HG03565 (cell line): Measurements from ENCODE around the gene APBB2.

Experiments
- ATAC-seq: cut with Tn5 transposase; IDR thresholded peaks from one replicate; pipeline ENCODE4 v1.9.1; 2021; ENCODE audit warnings: mild to moderate bottlenecking, moderate library complexity; ENCODE audit not compliant: unreplicated experiment

APBB2 gene

DNA sequence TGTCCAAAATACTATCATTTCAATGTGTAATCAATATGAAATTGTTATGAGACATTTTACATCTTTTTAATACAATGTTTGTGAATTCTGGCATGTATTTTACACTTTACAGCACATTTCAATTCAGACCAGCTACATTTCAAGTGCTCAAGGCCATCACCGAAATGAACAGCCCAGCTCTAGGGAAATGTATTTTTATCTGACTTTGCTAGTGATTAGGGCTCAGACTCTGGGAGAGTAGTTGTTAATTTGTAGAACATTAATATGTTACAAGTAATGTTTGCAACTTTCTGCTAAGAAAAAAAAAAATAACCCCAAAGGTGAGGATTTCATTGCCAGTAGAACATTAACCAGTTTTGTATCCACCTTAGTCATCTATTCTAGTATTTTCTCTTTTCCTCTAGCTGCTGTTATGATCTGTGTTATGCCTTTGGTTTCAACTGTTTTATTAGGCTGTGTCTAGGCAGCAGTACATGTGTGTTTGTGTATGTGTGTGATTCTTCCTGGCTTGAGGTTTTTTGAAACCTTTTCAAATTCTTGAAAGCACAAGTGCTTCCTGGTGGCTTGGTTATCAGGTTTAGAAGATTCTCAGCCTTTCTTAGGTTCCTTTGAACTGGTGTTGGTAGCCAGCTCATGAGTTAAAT, 338.7 kb downstream of the APBB2 start:
- no peak for ATAC-seq

DNA sequence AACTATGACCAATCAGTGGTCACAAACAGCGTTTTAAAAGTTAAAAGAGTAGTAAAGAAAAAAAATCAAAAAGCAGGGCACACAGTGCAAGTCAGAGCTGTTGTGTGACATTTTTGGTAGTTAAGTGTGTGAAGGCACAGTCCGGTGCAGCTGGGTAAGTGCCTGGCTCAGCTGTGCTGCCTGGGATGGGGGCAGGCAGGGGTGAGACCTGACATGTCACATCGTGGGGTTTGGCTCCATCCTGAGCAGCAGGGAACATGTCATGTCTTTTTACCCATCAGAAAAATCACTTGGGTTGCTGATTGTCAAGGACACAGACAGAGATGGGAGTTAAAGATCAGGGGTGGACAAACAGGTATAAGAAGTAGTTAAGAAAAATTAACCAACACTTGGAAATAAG, 339.4 kb downstream of the APBB2 start:
- ATAC-seq = no peak

DNA sequence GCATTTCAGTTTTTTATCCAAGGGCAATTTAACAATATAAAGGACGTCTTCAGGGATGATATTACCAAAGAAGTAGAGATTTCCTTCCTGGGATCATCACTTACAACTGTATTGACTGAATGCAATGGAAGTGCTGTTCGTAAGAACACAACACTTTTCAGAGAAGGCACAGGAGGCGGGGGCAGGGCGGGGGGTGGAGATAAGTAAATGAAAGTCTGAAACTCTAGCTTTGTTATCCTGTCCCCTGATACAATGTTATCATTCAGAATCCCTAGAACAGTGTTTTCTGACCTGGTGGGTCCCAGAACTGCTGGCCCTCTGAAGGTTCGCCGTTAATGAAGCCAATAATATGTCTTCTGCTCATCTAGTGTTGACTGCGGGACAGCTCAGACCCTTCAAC, 340.0 kb downstream of the APBB2 start:
- no peak for ATAC-seq

DNA sequence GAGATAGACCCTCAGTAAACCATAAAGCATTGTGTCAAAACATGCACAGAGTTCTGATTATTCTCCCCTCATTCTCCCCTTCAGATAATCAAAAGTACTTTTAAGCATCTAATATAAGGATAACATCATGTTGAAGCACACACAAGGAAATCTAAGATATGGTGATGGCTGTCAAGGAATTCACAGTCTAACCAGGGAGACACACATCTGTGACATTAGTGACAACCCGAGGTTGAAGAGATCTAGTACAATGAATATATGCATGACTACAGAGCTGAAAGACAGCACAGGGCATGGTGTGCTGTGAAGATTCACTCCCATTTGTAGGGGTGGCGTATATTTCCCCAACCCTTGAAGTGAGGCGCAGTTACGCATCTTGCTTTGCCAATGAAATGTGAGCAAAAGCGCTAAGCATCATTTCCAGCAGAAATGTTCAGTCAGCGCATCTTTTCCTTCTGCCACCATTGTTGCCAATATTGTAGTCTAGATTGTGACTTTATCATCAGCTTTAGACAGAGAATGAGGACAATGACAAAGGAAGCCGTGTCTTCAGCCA, 342.6 kb downstream of the APBB2 start:
- no peak for ATAC-seq

DNA sequence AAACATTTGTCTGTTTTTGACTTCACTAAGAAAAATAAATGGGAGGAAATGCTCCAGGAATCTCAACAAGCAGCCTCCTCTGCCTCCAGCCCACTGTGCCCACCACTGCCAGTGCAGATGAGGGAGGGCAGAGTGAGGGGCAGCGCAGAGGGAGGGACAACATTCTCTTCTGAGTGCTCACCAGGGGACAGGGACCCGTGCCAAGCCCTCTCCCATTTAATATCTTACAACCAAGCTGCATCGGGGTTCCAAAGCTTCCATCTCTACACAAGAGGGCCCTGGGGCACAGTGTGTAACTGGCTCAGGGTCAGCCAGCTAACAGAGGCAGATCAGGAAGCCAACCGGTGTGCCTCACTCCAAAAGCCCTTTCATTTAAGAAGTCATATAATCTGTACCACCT, 344.2 kb downstream of the APBB2 start:
- ATAC-seq = no peak

DNA sequence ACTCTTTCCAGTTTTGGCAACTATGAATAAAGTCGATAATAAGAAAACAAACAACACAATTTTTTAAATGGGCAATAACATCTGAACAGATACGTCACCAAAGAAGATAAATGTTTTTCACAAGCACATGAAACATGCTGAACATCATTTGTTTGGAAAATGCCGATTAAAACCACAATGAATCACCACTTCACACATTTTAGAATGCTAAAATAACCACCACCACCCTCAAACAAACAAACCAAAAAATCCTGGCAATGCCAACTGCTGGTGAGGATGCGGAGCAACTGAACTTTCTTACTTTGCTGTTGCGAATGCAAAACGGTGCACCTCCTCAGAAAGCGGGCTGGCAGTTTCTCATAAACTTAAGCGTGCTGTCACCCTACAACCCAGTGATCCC, 348.6 kb downstream of the APBB2 start:
- ATAC-seq = no peak

DNA sequence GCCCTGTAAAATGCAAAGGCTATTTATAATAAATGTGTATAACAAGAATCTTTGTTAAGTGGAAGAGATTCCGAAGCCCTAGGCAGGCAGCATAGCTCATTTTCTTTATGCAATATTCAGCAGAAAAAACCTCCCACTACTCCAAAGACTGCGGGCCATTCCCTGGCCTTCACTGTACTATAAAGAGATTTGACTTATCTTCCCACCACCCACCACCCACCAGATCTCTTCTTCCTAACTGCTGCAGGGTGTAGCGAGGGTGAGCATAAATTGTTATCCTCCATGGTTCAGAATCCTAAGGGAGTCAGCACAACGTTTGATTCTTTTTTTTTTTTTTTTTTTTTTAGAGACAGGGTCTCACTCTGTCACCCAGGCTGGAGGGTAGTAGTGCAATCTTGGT, 349.8 kb downstream of the APBB2 start:
- no peak for ATAC-seq

DNA sequence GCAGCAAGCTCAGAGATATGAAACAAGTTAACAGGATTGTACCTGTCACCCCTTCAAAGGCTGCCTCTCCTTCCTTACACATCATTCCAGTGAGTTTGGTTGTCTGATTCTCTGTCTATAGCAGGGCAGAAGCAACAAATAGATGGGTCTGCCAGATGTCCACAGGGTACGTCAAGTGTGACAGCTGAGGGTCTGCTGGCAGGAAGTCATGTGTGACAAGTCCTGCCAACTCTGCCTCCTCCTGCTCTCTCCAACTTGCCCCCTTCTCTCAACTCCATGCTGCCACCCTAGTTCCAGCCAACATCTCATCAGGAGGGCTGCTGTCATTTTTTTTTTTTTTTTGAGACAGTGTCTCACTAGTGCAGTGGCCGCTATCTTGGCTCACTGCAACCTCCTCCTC, 355.4 kb downstream of the APBB2 start:
- no peak for ATAC-seq

DNA sequence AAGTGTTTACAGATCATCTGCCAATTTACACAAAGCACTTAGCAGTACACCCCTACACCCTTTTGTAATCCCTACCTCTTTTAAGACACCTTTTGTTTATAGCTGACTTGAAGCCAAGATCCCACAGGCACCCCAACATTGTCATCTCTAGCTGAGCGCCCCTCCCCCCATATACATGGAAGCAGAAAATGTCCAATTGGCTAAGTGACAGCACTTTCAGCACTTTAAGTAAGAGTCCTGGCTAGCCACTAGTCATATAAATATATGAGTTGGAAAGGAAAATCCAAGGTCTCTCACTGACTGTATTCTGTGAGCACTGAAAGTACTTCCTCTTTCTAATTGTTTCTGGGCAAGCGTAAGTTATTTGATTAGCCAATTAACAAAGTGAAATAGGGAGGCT, 356.4 kb downstream of the APBB2 start:
- ATAC-seq = no peak

DNA sequence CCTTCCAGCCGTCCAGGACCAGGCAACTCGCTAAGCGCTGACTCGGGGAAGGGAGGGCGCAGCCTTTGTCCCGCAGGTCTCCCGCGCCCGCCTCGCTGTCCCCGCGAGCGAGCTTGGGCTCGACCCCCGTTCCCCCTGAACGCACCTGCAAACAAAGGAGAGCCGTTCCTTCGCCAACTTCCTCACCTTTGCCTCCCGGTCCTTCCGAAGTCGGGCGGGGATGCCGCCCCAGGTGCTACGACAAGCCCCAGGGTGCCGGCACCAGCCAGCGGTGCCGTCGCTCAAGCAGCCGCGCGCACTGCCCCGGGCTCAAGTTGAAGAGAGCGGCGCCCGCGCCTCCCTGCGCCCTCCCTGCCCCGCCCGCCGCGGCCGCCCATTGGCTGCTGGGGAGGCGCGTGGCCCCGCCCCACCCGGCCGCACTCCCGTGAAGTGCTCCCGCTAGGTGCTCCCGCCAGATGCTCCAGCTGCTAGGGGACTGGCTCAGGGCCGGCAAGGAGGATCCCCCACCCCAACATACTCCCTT, 357.4 kb downstream of the APBB2 start:
- peak; percentile 71 for ATAC-seq

DNA sequence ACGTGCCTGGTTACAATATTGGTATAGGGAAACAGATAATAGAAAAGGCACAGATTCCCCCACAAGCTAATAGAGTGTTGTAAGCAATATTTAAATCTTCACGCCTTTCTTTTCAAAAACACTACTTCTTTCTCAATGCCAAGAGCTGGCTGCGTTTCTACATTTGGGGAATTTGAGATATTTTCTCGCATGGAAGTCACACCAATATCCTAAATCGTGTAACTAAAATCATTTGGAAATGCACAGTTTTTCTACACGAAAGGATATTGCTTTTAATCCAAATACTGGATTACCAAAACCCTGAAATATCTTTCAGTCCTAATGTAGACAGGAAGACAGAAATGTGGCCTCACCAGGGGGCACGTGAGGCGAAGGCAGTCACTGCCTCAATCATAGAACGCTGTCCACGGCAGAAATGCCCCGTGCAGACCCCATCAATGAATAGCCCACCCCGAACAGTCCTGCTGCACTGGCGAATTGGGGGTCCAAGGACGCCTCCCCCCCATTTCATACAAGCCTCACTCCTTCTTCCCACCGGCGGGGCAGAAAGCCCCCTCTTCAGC, 358.0 kb downstream of the APBB2 start:
- ATAC-seq = no peak

DNA sequence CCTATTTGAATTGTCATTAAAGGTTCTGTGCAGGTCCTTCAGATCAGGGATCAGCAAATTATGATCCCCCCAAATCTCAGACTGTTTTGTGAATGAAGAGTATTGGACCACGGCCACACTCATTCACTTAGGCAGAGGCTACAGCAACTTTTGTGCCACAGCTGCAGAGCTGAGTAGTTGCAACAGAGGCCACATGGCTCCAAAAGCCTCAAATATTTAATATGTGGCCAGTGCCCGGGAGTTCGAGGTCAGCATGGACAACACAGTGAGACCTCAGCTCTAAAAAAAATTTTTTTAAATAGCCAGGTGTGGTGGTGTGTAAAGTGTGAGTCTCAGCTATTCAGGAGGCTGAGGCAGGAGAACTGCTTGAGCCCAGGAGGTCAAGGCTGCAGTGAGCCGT, 363.8 kb downstream of the APBB2 start:
- no peak for ATAC-seq

DNA sequence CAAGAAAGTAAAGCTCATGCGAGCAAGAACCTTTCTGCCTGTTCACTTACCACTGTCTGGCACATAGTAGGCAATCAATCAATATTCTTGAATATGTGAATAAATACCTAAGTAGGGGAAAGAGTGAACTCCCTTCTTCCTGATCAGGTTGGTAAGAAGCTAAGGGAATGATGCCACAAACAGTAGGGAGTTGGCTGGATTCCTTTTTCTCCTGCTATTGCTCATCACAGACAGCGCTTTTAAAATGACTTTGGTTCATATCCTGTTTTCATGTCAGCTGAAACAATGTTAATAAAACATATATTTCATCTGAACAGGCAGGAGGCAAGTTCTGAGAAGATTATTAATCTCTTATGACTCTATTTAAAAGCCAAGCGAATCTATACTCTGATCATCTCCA, 365.4 kb downstream of the APBB2 start:
- ATAC-seq = no peak

DNA sequence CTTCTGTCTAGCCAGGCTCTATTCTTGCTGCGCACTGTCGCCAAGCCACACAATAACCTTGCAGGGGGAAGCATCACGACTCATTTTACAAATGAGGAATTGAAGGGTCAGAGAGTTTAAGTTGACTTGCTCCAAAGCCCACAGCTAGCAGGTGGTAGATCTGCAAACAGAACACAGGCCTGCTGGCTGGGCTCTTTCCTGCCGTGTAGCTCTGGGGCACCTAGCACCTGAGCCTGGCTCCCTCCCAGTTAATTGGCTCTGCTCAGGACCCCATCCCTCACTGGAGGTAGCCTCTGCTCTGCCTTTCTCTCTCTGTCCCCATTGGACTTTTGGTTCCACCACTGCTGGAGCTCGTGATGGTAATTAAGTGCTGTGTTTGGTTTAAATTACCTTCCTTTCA, 366.1 kb downstream of the APBB2 start:
- ATAC-seq = no peak

DNA sequence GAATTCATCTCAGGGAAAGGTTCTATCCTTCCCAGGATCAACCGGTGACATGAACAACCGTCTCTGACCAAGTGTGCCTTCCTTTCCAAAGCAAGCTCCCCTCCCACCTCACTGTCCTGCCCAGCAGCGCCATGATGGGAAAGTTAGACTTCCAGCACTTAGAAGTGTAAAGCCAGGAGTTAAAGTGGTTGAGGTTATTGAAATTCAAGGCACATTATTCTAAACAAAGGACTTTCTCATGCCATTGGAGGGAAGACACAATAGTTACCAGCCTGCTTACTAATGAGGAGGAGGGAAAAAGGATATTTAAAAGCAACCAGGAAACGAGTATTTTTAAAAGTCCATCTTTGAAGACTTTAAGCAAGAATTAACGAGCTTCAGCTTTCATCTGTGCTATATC, 367.8 kb downstream of the APBB2 start:
- ATAC-seq = no peak

DNA sequence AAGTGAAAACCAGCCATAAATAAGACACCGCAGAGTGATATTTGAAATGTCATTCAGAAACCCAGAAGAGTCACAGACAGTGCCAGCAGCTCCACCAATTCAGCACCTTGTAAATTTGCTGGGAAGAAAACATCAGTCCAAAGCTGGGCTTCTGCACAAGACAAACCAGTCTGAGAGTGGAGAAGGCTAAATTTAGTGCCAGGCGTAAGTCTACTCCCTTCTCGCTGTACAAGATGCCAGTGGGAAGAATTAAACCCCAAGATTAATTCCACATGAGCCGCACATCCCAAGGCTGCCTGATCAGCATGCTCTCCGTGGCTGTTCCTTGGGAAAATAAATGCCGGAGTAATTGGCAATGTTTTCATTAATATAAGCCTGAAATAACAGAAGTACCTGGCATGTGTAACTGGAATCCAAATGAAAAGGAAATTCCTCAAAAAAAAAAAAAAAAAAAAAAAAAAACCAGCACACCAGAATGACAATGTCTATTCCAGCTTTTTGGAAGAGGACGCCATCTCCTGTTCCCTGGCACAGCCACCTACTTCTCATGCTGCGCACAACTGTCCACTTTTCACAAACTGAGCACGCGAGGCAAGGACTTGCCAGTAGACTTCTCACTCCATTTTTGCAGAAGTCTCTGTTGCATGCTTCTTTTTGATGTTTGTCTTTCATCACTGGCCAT, 369.0 kb downstream of the APBB2 start:
- ATAC-seq = no peak

DNA sequence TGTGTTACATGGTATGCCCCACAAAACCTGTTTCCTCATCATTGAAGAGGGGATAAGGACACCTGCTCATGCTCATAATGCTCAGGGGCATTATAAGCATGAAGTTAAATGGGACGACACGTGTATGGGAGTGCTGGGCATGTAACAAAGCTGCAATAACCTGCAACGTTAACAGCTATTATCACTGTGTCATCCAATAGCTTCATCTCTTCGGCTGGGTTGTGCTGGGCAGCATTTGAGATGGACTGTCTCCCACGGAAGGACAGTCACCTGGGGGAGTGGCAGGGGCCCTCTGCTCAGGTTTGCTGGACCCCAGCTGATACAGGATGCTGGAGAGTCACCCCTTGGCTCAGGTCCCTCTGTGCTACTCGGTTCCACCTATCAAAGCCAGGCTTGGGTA, 370.1 kb downstream of the APBB2 start:
- ATAC-seq = no peak

DNA sequence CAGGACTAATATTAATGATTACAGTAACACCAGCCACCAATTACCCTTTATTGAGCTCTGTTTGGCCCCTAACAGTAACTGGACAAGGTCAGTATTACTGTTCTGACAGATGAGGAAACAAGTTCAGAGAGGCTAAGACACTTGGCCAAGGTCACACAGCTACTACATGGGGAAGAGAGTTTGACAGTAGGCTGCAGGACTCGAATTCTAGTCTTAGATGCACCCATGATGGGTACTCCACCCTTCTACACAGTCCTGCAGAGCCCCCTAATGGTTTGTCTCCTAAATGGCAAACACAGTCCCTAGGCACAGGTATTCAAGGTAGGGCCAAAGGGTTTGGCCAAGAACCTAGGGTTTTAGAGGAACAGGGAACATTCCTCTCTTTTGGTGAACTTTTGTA, 370.6 kb downstream of the APBB2 start:
- no peak for ATAC-seq

DNA sequence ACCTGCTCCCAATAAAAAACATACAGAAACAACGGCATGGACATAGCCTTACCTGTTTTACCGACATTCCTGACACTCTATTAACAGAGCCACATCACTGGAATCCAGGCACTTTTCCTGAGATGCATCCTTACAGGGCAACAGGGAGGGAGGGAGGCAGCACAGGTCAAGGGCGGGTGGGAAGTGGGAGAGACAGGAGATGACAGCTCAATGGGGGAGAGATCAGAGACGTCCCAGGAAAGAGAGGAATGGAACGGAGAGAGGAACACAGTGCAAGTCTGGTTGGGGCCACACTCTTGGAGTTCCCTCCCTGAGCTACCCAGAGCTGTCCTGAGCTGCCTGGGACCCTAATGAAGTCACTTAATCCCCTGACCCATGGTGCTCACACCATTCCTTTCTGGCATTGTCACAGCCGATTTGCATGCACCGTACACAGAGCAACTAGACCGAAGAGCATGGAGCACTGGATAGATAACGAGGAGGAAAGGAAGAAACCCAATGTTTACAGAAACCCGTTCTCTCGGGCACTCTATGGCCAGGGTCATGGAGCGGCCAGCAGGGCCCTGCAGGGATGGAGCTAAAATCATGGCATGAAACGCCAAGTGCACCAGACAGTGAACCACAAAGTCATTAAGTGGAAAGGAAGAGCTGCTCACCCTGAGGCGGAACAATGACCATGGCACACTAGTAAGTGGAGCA, 371.5 kb downstream of the APBB2 start:
- no peak for ATAC-seq

DNA sequence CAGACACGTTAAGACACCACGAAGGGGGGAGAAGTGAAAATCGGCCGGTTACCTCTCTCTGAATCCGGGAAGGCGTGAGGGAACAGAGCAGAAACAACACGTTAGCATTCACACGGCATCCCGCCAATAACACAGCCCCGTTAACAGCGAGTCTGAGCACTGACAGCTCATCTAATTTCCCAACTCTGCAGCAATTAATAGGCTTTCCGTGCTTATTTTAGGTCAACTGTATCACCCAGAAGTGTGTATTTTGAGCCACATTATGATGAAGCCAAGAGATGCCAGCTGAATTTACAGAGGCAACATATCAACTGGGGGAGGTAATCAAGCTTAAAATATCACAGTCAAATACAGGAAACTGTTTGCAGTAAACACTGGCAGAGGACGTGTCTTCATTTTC, 372.0 kb downstream of the APBB2 start:
- ATAC-seq = no peak

DNA sequence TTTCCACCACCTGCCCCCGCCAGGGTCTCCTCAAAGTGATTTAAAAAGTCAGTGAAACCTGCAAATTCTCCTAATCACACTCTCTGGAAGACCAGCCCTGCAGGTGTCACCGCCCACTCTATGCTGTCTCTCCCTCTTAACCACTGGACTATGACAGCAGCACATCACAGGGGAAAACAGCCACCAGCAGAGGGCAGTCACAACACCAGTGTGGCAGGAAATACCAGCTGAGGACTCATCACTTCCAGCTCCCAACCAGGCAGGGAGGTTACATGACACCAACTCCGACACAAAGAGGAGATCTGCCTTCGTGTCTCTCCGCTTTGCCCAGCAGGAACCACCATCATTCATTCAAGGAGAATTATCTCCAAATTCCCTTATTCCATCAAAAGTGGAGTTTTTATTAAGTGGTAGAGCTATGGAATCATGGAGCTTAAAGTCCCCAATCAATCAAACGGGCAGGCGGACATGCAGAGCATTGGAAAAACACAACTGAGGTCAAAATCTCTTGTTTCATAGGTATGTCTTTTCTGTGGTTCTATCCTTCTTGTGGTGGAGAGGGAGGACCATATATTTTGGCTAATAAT, 373.3 kb downstream of the APBB2 start:
- peak; percentile 80 for ATAC-seq
